ENCODE data around the gene TMEM174. TPM values are rescaled to one million over a fixed set of nuclear protein-coding genes. Genes with fewer than 3 reads are reported as not detected.

TMEM174 gene
- not detected in 5 replicates for total RNA-seq (2022; extraction: Qiagen RNA extraction)

GRCh38 chr5:73172951-73173350 lies at the start of gene TMEM174:
TMEM174 (plus strand) TSS chr5:73173193; CDS start chr5:73173244, 51 bp downstream.

Other genes with a start within 250 kb of the TMEM174 start
- 10.5 to 20.3 TPM (median 15.9 TPM) in 5 replicates for gene FCHO2, start 217.2 kb upstream of the TMEM174 start, total RNA-seq (2022; extraction: Qiagen RNA extraction)
- gene TMEM171, start 52.6 kb upstream of the TMEM174 start, total RNA-seq (2022; extraction: Qiagen RNA extraction) = 4.6 to 6.8 TPM (median 5.7 TPM) in 5 replicates